Nephron (organoid): ENCODE measurements around the gene PRR33.

ENCODE experiments used
- H3K27ac Mint-ChIP-seq, 3 experiments: 2 replicates each; pipeline ENCODE4 v1.8.0; 2020; ENCODE audit warnings: mixed read lengths in 3 of 3, mild to moderate bottlenecking in 2 of 3, moderate library complexity in 1 of 3
- H3K27me3 Mint-ChIP-seq: 2 replicates; pipeline ENCODE4 v1.8.0; 2021; ENCODE audit warnings: low read depth, mild to moderate bottlenecking, moderate library complexity, mixed read lengths
- H3K36me3 Mint-ChIP-seq: 2 replicates; pipeline ENCODE4 v1.8.0; 2020; ENCODE audit warnings: low read depth, mixed read lengths
- H3K4me1 Mint-ChIP-seq: 2 replicates; pipeline ENCODE4 v1.8.0; 2020; ENCODE audit warnings: mixed read lengths
- H3K4me3 Mint-ChIP-seq, 3 experiments: 2 replicates each; pipeline ENCODE4 v1.8.0; 2020; ENCODE audit warnings: mild to moderate bottlenecking in 3 of 3, mixed read lengths in 3 of 3, moderate library complexity in 2 of 3
- H3K9me3 Mint-ChIP-seq: 2 replicates; pipeline ENCODE4 v1.8.0; 2020; ENCODE audit warnings: mixed read lengths
- CTCF ChIP-seq, 3 experiments: fragments of 200-600 bp; sonication (generic); IDR thresholded peaks; one replicate each; pipeline ENCODE4 v1.5.0; 2021; ENCODE audit warnings: antibody characterized with exemption in 3 of 3; ENCODE audit not compliant: unreplicated experiment in 3 of 3

Gene PRR33

GRCh38 chr11:1843796-1844195, 47.9 kb downstream of the PRR33 start:
- Mint-ChIP-seq H3K4me3 (no peak overlapping the region), H3K9me3 (no peaks in the 10 kb centered on the region), H3K4me1 (peaks cover 31% of the 10 kb centered on the region), H3K27ac (peak overlapping the region; percentile 69 to 70 (median 69)), H3K27me3 (peaks cover 6% of the 10 kb centered on the region), H3K36me3 (no peaks in the 10 kb centered on the region)
- no peak for TF ChIP-seq CTCF (IDR thresholded peaks at IDR 0.05; ENCODE audit: unreplicated experiment in 3 of 3)

GRCh38 chr11:1843098-1843473, 48.6 kb downstream of the PRR33 start:
- TF ChIP-seq CTCF (IDR thresholded peaks at IDR 0.05; ENCODE audit: unreplicated experiment in 3 of 3) = no peak
- Mint-ChIP-seq H3K4me1 (peaks cover 31% of the 10 kb centered on the region), H3K27ac (peak overlapping the region; percentile 69 to 70 (median 69)), H3K9me3 (no peaks in the 10 kb centered on the region), H3K36me3 (no peaks in the 10 kb centered on the region), H3K4me3 (no peak overlapping the region), H3K27me3 (peaks cover 6% of the 10 kb centered on the region)

- Mint-ChIP-seq H3K27me3 (peaks cover 6% of the 10 kb centered on the region), H3K4me1 (peaks cover 28% of the 10 kb centered on the region), H3K27ac (no peak overlapping the region), H3K4me3 (no peak overlapping the region), H3K9me3 (no peaks in the 10 kb centered on the region), H3K36me3 (no peaks in the 10 kb centered on the region)
- no peak for TF ChIP-seq CTCF (IDR thresholded peaks at IDR 0.05; ENCODE audit: unreplicated experiment in 3 of 3)
These were observed 49.3 kb downstream of the PRR33 start for GRCh38 chr11:1842149-1843097.

- no peak overlapping the region for H3K4me3 Mint-ChIP-seq
- TF ChIP-seq CTCF (IDR thresholded peaks at IDR 0.05; ENCODE audit: unreplicated experiment in 3 of 3) = no peak
- peak overlapping the region in 1 of 3 experiments; percentile 21 for H3K27ac Mint-ChIP-seq
- no peaks in the 10 kb centered on the region for H3K36me3 Mint-ChIP-seq
- H3K9me3 Mint-ChIP-seq = no peaks in the 10 kb centered on the region
- peaks cover 22% of the 10 kb centered on the region for H3K4me1 Mint-ChIP-seq
- H3K27me3 Mint-ChIP-seq = peaks cover 6% of the 10 kb centered on the region
These were observed 50.1 kb downstream of the PRR33 start for GRCh38 chr11:1841511-1842148.

GRCh38 chr11:1840780-1841480, 50.8 kb downstream of the PRR33 start:
- TF ChIP-seq CTCF (IDR thresholded peaks at IDR 0.05; ENCODE audit: unreplicated experiment in 3 of 3) = no peak
- peak overlapping the region in 1 of 3 experiments; percentile 21 for H3K27ac Mint-ChIP-seq

More at GRCh38 chr11:1840780-1841480, 50.8 kb downstream of the PRR33 start:
- Mint-ChIP-seq H3K4me1 (peaks cover 19% of the 10 kb centered on the region), H3K27me3 (peaks cover 6% of the 10 kb centered on the region), H3K36me3 (no peaks in the 10 kb centered on the region), H3K9me3 (no peaks in the 10 kb centered on the region), H3K4me3 (peak overlapping the region in 1 of 3 experiments; percentile 61)
